ENCODE data around the gene OTULINL.

Gene OTULINL

DNA sequence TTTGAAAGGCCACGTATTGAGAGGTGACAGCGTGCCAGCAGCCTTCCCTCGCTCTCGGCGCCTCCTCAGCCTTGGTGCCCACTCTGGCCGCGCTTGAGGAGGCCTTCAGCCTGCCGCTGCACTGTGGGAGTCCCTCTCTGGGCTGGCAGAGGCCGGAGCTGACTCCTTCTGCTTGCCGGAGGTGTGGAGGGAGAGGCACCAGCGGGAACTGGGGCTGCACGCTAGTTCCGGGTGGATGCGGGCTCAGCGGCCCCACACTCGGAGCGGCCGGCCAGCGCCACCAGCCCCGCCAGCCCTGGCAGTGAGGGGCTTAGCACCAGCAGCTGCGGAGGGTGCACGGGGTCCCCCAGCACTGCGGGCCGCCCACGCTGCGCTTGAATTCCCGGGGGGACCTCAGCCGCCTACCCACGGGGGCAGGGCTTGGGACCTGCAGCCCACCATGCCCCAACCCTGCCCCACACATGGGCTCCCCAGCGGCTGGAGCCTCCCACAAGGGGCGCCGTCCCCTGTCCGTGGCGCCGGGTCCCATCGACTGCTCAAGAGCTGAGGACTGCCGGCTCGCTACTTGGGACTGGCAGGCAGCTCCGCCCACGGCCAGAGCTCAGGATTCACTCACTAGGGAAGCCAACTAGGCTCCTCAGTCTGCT lies 4.4 kb upstream of the OTULINL start:
- H3K9ac ChIP-seq (ENCODE audit: low read length): no peak overlapping the region
- H3K4me3 ChIP-seq (ENCODE audit: insufficient read depth, low read length, poor library complexity, severe bottlenecking): no peak overlapping the region
- H3K9me3 ChIP-seq (ENCODE audit: insufficient read depth, low read length): no peaks in the 10 kb centered on the region
- no peaks in the 10 kb centered on the region for H3K36me3 ChIP-seq (ENCODE audit: low read length)
- no peaks in the 10 kb centered on the region for H3F3A ChIP-seq (ENCODE audit: insufficient read depth)
- no peaks in the 10 kb centered on the region for H3K79me2 ChIP-seq (ENCODE audit: insufficient read depth, low read length)
- H3K27ac ChIP-seq (ENCODE audit: low read depth, low read length): no peak overlapping the region
- H3K27me3 ChIP-seq (ENCODE audit: low read length): no peaks in the 10 kb centered on the region
- no peaks in the 10 kb centered on the region for H3K9me2 ChIP-seq (replicated peaks; ENCODE audit: insufficient read depth, low read length)
- H4K20me1 ChIP-seq (ENCODE audit: low read depth, low read length): no peaks in the 10 kb centered on the region
- TF ChIP-seq, protein P1, sequence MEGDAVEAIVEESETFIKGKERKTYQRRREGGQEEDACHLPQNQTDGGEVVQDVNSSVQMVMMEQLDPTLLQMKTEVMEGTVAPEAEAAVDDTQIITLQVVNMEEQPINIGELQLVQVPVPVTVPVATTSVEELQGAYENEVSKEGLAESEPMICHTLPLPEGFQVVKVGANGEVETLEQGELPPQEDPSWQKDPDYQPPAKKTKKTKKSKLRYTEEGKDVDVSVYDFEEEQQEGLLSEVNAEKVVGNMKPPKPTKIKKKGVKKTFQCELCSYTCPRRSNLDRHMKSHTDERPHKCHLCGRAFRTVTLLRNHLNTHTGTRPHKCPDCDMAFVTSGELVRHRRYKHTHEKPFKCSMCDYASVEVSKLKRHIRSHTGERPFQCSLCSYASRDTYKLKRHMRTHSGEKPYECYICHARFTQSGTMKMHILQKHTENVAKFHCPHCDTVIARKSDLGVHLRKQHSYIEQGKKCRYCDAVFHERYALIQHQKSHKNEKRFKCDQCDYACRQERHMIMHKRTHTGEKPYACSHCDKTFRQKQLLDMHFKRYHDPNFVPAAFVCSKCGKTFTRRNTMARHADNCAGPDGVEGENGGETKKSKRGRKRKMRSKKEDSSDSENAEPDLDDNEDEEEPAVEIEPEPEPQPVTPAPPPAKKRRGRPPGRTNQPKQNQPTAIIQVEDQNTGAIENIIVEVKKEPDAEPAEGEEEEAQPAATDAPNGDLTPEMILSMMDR (IDR thresholded peaks at IDR 0.05; ENCODE audit: insufficient read depth, low read length, poor library complexity, severe bottlenecking): no peak
- TF ChIP-seq EZH2phosphoT487 (conservative IDR thresholded peaks at IDR 0.05; ENCODE audit: low read length): no peak
- H2AFZ ChIP-seq (ENCODE audit: low read depth, low read length, severe bottlenecking): no peak overlapping the region
- no peak overlapping the region for H3K4me2 ChIP-seq (ENCODE audit: low read depth, low read length, poor library complexity, severe bottlenecking)

DNA sequence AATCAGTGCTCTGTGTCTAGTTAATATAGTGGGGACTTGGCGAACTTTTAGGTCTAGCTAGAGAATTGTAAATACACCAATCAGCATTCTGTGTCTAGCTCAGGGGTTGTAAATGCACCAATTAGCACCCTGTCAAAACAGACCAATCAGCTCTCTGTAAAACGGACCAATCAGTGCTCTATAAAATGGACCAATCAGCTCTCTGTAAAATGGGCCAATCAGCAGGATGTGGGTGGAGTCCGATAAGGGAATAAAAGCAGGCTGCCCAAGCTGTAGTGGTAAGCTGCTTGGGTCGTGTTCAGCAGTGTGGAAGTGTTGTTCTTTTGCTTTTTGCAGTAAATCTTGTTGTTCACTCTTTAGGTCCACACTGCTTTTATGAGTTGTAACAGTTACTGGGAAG lies 3.6 kb upstream of the OTULINL start:
- H3K36me3 ChIP-seq (ENCODE audit: low read length): no peaks in the 10 kb centered on the region
- H2AFZ ChIP-seq (ENCODE audit: low read depth, low read length, severe bottlenecking): no peak overlapping the region
- H3F3A ChIP-seq (ENCODE audit: insufficient read depth): no peaks in the 10 kb centered on the region
- H4K20me1 ChIP-seq (ENCODE audit: low read depth, low read length): no peaks in the 10 kb centered on the region
- H3K4me3 ChIP-seq (ENCODE audit: insufficient read depth, low read length, poor library complexity, severe bottlenecking): no peak overlapping the region
- no peaks in the 10 kb centered on the region for H3K27me3 ChIP-seq (ENCODE audit: low read length)
- TF ChIP-seq, protein P1 (IDR thresholded peaks at IDR 0.05; ENCODE audit: insufficient read depth, low read length, poor library complexity, severe bottlenecking): no peak
- no peak for TF ChIP-seq EZH2phosphoT487 (conservative IDR thresholded peaks at IDR 0.05; ENCODE audit: low read length)
- H3K27ac ChIP-seq (ENCODE audit: low read depth, low read length): no peak overlapping the region
- no peak overlapping the region for H3K4me2 ChIP-seq (ENCODE audit: low read depth, low read length, poor library complexity, severe bottlenecking)
- H3K9me2 ChIP-seq (replicated peaks; ENCODE audit: insufficient read depth, low read length): no peaks in the 10 kb centered on the region
- H3K9me3 ChIP-seq (ENCODE audit: insufficient read depth, low read length): no peaks in the 10 kb centered on the region
- no peak overlapping the region for H3K9ac ChIP-seq (ENCODE audit: low read length)
- H3K79me2 ChIP-seq (ENCODE audit: insufficient read depth, low read length): no peaks in the 10 kb centered on the region

DNA sequence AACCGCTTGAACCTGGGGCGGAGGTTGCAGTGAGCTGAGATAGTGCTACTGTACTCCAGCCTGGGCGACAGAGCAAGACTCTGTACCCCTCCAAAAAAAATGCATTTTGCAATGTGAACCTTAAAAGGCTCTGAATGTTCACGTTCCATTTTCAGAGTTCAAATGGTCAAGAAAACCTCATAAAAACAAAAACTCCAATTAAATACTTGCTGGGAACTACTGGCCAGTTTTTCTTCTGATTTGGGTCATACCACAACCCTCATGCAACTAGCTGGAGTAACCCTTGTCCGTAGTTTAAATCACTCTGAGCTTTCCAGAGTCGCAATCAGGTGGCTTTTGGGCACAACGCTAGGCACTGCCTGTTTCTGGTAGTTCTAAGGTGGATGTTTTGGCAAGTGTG lies 2.3 kb upstream of the OTULINL start:
- Histone ChIP-seq H3K4me3 (ENCODE audit: insufficient read depth, low read length, poor library complexity, severe bottlenecking) (no peak overlapping the region), H3F3A (ENCODE audit: insufficient read depth) (no peaks in the 10 kb centered on the region), H3K9me2 (replicated peaks; ENCODE audit: insufficient read depth, low read length) (no peaks in the 10 kb centered on the region), H3K9me3 (ENCODE audit: insufficient read depth, low read length) (no peaks in the 10 kb centered on the region), H3K9ac (ENCODE audit: low read length) (no peak overlapping the region), H3K36me3 (ENCODE audit: low read length) (no peaks in the 10 kb centered on the region), H2AFZ (ENCODE audit: low read depth, low read length, severe bottlenecking) (no peak overlapping the region), H3K27me3 (ENCODE audit: low read length) (no peaks in the 10 kb centered on the region), H3K27ac (ENCODE audit: low read depth, low read length) (no peak overlapping the region), H3K79me2 (ENCODE audit: insufficient read depth, low read length) (no peaks in the 10 kb centered on the region), H3K4me2 (ENCODE audit: low read depth, low read length, poor library complexity, severe bottlenecking) (no peak overlapping the region), H4K20me1 (ENCODE audit: low read depth, low read length) (0 out of 2 replicates have a peak, but pooled peaks cover 8% of the 10 kb centered on the region)
- TF ChIP-seq, protein P1 (IDR thresholded peaks at IDR 0.05; ENCODE audit: insufficient read depth, low read length, poor library complexity, severe bottlenecking): no peak
- TF ChIP-seq EZH2phosphoT487 (conservative IDR thresholded peaks at IDR 0.05; ENCODE audit: low read length): no peak

All from SU-DHL-6 (cell line).